Type B pancreatic cell (in vitro differentiated cells): ENCODE data around the gene TMTC2. TPM values are rescaled to one million over a fixed set of nuclear protein-coding genes. Genes with fewer than 3 reads are reported as not detected.

Source experiments
- DNase-seq: peaks from one replicate; pipeline ENCODE4 v3.0.0; 2021; ENCODE audit warnings: mixed read lengths; ENCODE audit not compliant: unreplicated experiment; ENCODE audit errors: extremely low spot score
- H3K27ac Mint-ChIP-seq: 2 replicates; pipeline ENCODE4 v1.8.0; 2021; ENCODE audit warnings: mild to moderate bottlenecking, mixed read lengths
- H3K27me3 Mint-ChIP-seq: 2 replicates; pipeline ENCODE4 v1.8.0; 2021; ENCODE audit warnings: mixed read lengths
- H3K36me3 Mint-ChIP-seq: 2 replicates; pipeline ENCODE4 v1.8.0; 2021; ENCODE audit warnings: mixed read lengths
- H3K4me1 Mint-ChIP-seq: one replicate; pipeline ENCODE4 v1.8.0; 2021; ENCODE audit warnings: mixed read lengths; ENCODE audit not compliant: unreplicated experiment
- H3K4me3 Mint-ChIP-seq: 2 replicates; pipeline ENCODE4 v1.8.0; 2021; ENCODE audit warnings: mild to moderate bottlenecking, mixed read lengths
- H3K9me3 Mint-ChIP-seq: 2 replicates; pipeline ENCODE4 v1.8.0; 2021; ENCODE audit warnings: mixed read lengths
- total RNA-seq: library from RNA; stranded (reverse); gene quantifications from 2 replicates; pipeline ENCODE4 v1.2.1, GENCODE V29; 2021; ENCODE audit warnings: low replicate concordance
- TF ChIP-seq, protein P1 (sequence below): fragments of 200-600 bp; sonication (generic); conservative IDR thresholded peaks from 2 replicates; pipeline ENCODE4 v1.5.0; 2021; ENCODE audit warnings: antibody characterized with exemption, mild to moderate bottlenecking

Gene TMTC2
- total RNA-seq, 1 donor from 2014 or later = 31.0 TPM

DNA sequence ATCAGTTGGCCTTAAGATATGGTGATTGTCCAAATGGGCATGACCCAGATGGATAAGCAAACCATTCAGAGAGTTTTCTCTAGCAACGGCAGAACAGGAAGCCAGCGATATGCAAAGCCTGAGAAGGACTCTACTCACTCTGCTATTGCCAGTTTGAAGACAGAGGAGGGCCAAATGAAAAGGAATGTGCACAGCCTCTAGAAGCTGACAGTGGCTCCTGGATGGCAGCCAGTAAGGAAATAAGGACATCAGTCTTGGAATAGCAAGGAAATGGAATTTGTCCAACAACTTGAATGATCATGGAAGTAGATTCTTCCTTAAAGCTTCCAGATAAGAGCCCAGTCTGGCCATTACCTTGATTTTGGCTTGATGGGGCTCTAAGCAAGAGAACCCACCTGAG is 60.0 kb downstream of the TMTC2 start:
- TF ChIP-seq, protein P1, sequence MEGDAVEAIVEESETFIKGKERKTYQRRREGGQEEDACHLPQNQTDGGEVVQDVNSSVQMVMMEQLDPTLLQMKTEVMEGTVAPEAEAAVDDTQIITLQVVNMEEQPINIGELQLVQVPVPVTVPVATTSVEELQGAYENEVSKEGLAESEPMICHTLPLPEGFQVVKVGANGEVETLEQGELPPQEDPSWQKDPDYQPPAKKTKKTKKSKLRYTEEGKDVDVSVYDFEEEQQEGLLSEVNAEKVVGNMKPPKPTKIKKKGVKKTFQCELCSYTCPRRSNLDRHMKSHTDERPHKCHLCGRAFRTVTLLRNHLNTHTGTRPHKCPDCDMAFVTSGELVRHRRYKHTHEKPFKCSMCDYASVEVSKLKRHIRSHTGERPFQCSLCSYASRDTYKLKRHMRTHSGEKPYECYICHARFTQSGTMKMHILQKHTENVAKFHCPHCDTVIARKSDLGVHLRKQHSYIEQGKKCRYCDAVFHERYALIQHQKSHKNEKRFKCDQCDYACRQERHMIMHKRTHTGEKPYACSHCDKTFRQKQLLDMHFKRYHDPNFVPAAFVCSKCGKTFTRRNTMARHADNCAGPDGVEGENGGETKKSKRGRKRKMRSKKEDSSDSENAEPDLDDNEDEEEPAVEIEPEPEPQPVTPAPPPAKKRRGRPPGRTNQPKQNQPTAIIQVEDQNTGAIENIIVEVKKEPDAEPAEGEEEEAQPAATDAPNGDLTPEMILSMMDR = no peak
- no peak overlapping the region for H3K27ac Mint-ChIP-seq
- H3K4me1 Mint-ChIP-seq = peaks cover 23% of the 10 kb centered on the region
- no peak for DNase-seq
- H3K4me3 Mint-ChIP-seq = no peak overlapping the region
- H3K36me3 Mint-ChIP-seq = peaks cover 29% of the 10 kb centered on the region
- H3K9me3 Mint-ChIP-seq = no peaks in the 10 kb centered on the region
- H3K27me3 Mint-ChIP-seq = no peaks in the 10 kb centered on the region

DNA sequence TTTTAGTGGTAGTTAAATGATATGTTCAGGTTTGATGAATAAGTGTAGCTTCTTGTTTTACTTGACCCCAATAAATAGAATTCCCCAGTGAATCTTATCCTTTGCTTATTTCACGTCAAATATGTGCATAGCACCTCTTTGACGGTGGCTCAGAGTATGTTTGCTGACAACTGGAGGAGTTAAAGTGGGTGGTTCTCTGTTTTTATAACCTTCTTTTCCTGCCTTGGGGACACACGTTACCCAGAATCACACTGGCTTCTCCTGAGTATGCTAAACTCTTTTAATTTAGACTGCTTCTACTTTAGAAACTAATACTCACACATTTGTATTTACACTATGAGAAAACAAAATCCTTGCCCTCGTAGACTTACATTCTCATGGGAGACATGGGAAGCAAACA is 62.3 kb downstream of the TMTC2 start:
- Mint-ChIP-seq H3K4me3 (no peak overlapping the region), H3K27ac (no peak overlapping the region), H3K27me3 (no peaks in the 10 kb centered on the region), H3K9me3 (no peaks in the 10 kb centered on the region), H3K36me3 (peaks cover 17% of the 10 kb centered on the region), H3K4me1 (peaks cover 18% of the 10 kb centered on the region)
- DNase-seq = no peak
- TF ChIP-seq, protein P1 = no peak

DNA sequence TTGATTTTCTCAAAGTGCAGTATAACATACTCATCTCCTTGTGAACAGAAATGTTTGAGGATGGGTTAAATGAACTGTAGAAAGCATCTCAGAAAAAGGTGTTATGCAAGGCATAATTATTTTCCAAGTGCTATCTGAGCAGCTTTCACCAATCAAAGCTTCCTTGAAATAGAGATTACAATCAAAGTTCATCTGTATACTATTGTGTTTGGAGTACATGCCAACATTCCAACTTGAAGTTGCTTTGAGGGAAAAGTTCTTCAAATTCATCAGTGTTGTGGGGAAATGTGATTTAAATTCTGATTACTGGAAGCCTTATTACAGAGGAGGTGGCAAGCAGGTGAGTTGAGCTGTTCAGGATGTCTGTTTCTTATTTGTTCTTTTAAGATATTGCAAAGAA is 68.2 kb downstream of the TMTC2 start:
- DNase-seq = no peak
- Mint-ChIP-seq H3K27ac (no peak overlapping the region), H3K27me3 (no peaks in the 10 kb centered on the region), H3K36me3 (peaks cover 8% of the 10 kb centered on the region), H3K9me3 (no peaks in the 10 kb centered on the region), H3K4me3 (no peak overlapping the region), H3K4me1 (peaks cover 8% of the 10 kb centered on the region)
- TF ChIP-seq, protein P1 = no peak

DNA sequence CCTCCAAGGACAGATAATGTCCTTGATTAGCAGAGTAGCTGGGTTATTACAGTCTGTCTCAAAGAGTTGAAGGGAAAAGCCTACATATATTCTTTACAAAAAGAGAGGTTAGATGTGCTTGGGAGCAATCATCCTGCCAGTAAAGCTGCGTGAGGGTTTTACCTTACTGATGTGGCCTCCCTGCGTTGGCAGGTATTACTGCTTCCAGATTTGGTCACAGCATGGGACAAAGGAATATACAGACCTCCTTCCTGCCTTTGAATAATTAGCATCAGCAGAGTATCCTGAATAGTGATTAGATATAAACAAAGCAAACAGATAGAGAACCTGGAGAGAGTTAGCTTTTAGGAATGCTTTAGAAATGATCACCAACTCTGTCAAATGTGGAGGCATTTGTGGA is 69.6 kb downstream of the TMTC2 start:
- DNase-seq = no peak
- no peaks in the 10 kb centered on the region for H3K9me3 Mint-ChIP-seq
- TF ChIP-seq, protein P1 = no peak
- no peaks in the 10 kb centered on the region for H3K27me3 Mint-ChIP-seq
- peaks cover 8% of the 10 kb centered on the region for H3K4me1 Mint-ChIP-seq
- H3K36me3 Mint-ChIP-seq = peaks cover 3% of the 10 kb centered on the region
- no peak overlapping the region for H3K27ac Mint-ChIP-seq
- no peak overlapping the region for H3K4me3 Mint-ChIP-seq

DNA sequence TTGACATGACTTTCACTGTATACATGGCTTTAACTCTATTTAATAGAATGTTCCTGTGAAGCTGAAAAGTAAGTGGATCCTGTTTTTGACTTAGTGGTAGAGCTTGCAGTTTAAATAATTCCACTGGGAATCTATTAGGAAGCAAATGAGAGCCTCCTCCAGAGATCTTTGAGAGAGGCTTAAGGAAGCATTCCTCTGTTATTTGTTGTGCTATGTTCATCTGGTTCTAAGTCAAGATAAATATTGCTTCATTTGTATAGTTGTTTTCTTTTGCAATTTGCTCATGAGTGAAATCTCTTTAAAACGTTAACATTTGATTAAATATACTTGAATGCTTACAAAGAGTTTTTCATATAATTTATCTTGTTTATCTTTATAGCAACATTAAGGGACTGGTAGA is 70.4 kb downstream of the TMTC2 start:
- DNase-seq = no peak
- TF ChIP-seq, protein P1 = no peak
- no peaks in the 10 kb centered on the region for H3K27me3 Mint-ChIP-seq
- no peak overlapping the region for H3K27ac Mint-ChIP-seq
- peaks cover 8% of the 10 kb centered on the region for H3K4me1 Mint-ChIP-seq
- H3K9me3 Mint-ChIP-seq = no peaks in the 10 kb centered on the region
- peaks cover 7% of the 10 kb centered on the region for H3K36me3 Mint-ChIP-seq
- no peak overlapping the region for H3K4me3 Mint-ChIP-seq

DNA sequence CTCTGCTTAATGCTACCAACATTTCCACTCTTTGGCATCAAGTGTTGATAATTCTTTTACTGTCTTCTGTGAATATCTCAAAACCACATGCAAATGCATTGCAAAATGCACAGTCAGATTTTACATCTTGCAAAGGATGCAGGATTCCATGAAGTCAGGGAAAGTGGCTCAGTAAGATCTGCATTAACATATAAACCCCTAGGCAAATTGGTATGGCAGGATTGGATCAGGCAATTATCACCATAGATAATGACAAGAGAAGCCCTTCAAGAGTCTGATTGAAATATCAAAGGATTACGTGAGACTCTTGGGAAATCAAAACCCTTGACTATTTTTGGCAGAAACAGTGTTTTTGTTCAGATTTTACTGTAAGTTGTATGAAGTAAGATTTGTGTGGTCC is 71.0 kb downstream of the TMTC2 start:
- H3K27me3 Mint-ChIP-seq = no peaks in the 10 kb centered on the region
- H3K36me3 Mint-ChIP-seq = peaks cover 10% of the 10 kb centered on the region
- peaks cover 8% of the 10 kb centered on the region for H3K4me1 Mint-ChIP-seq
- no peak overlapping the region for H3K27ac Mint-ChIP-seq
- H3K4me3 Mint-ChIP-seq = no peak overlapping the region
- no peaks in the 10 kb centered on the region for H3K9me3 Mint-ChIP-seq
- no peak for DNase-seq
- TF ChIP-seq, protein P1 = no peak
